M059J (cell line): Measurements from ENCODE around the gene SFI1. TPM values are rescaled to one million over a fixed set of nuclear protein-coding genes. Genes with fewer than 3 reads are reported as not detected.

Source experiments
- DNase-seq: peaks from one replicate; pipeline ENCODE4 v3.0.0-alpha.2; 2012; ENCODE audit warnings: low read depth
- total RNA-seq: library from RNA; depleted of rRNA; stranded (reverse); fragments of >200 nt; shearing (Covaris generic); gene quantifications from 2 replicates; pipeline ENCODE4 v1.2.3, GENCODE V29; 2014

The SFI1 gene
- total RNA-seq, 1 experiment from 2014 or later, result 5.0 TPM

- no peak for DNase-seq
Measured at GRCh38 chr22:31540966-31541365, 44.6 kb downstream of the SFI1 start.

GRCh38 chr22:31544481-31545480 is 48.4 kb downstream of the SFI1 start:
- no peak for DNase-seq

- no peak for DNase-seq
Measured at GRCh38 chr22:31550871-31551370, 54.6 kb downstream of the SFI1 start.

- DNase-seq, result peak; percentile 36
Measured at GRCh38 chr22:31556627-31557203, 60.4 kb downstream of the SFI1 start.

- DNase-seq, result peak; percentile 43
Measured at GRCh38 chr22:31558546-31558945, 62.2 kb downstream of the SFI1 start.

GRCh38 chr22:31561238-31561887 is 65.0 kb downstream of the SFI1 start:
- DNase-seq, result peak; percentile 68

- no peak for DNase-seq
Measured at GRCh38 chr22:31561970-31562369, 65.6 kb downstream of the SFI1 start.

- DNase-seq, result no peak
Measured at GRCh38 chr22:31566484-31566883, 70.1 kb downstream of the SFI1 start.

- DNase-seq, result no peak
Measured at GRCh38 chr22:31567196-31567595, 70.9 kb downstream of the SFI1 start.

GRCh38 chr22:31567702-31568101 is 71.4 kb downstream of the SFI1 start:
- DNase-seq, result no peak

- DNase-seq, result no peak
Measured at GRCh38 chr22:31569126-31569525, 72.8 kb downstream of the SFI1 start.

- no peak for DNase-seq
Measured at GRCh38 chr22:31572939-31573338, 76.6 kb downstream of the SFI1 start.

- DNase-seq, result no peak
Measured at GRCh38 chr22:31574055-31574670, 77.8 kb downstream of the SFI1 start.

GRCh38 chr22:31575190-31575589 is 78.9 kb downstream of the SFI1 start:
- DNase-seq, result no peak

- DNase-seq, result no peak
Measured at GRCh38 chr22:31577711-31578110, 81.4 kb downstream of the SFI1 start.

GRCh38 chr22:31578171-31578570 is 81.8 kb downstream of the SFI1 start:
- no peak for DNase-seq

GRCh38 chr22:31579835-31580242 is 83.5 kb downstream of the SFI1 start:
- no peak for DNase-seq

GRCh38 chr22:31583861-31584485 is 87.6 kb downstream of the SFI1 start:
- peak; percentile 50 for DNase-seq

GRCh38 chr22:31584804-31585160 is 88.4 kb downstream of the SFI1 start:
- no peak for DNase-seq

- no peak for DNase-seq
Measured at GRCh38 chr22:31585161-31585859, 89.0 kb downstream of the SFI1 start.
